Measurements from ENCODE around the gene CTSS.

DNA sequence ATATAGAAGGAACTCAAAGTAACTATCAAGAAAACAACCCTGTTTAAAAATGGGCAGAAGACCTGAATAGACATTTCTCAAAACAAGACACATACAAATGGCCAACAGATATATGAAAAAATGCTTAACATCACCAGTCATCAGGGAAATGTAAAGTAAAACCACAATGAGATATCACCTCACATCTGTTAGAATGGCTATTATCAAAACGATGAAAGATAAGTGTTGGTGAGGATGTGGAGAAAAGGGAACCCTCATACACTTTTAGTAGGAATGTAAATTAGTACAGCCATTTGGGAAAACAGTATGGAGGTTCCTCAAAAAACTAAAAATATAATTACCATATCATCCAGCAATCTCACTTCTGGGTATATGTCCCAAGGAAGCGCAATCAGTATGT is 3.0 kb downstream of the CTSS start:
- no peak for TF ChIP-seq POLR2A (IDR thresholded peaks at IDR 0.05; ENCODE audit: low read depth, low read length)
- TF ChIP-seq, protein P1, sequence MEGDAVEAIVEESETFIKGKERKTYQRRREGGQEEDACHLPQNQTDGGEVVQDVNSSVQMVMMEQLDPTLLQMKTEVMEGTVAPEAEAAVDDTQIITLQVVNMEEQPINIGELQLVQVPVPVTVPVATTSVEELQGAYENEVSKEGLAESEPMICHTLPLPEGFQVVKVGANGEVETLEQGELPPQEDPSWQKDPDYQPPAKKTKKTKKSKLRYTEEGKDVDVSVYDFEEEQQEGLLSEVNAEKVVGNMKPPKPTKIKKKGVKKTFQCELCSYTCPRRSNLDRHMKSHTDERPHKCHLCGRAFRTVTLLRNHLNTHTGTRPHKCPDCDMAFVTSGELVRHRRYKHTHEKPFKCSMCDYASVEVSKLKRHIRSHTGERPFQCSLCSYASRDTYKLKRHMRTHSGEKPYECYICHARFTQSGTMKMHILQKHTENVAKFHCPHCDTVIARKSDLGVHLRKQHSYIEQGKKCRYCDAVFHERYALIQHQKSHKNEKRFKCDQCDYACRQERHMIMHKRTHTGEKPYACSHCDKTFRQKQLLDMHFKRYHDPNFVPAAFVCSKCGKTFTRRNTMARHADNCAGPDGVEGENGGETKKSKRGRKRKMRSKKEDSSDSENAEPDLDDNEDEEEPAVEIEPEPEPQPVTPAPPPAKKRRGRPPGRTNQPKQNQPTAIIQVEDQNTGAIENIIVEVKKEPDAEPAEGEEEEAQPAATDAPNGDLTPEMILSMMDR (IDR thresholded peaks at IDR 0.05; ENCODE audit: extremely low read depth in 1 of 2, insufficient read depth in 1 of 2, low read depth in 1 of 2, low read length in 2 of 2), result no peak
- no peak for TF ChIP-seq FOS (IDR thresholded peaks at IDR 0.05; ENCODE audit: borderline replicate concordance, insufficient read depth, low read length)
- TF ChIP-seq POLR2AphosphoS5 (IDR thresholded peaks at IDR 0.05; ENCODE audit: insufficient read depth, low read depth, low read length), result no peak

Data from endothelial cell of umbilical vein (primary cell).